GM19324 (cell line): ENCODE data around the gene PYM1.
"Not testable (repeated sequence)": the region's sequence is repeated elsewhere in the genome, so short reads cannot be mapped to it uniquely, and the experiment has no call there.

Experiments
- ATAC-seq: cut with Tn5 transposase; IDR thresholded peaks from one replicate; pipeline ENCODE4 v1.9.1; 2021; ENCODE audit warnings: mild to moderate bottlenecking, moderate library complexity; ENCODE audit not compliant: unreplicated experiment, low FRiP score

The PYM1 gene

GRCh38 chr12:55915482-55915859 lies 12.2 kb downstream of the PYM1 start:
- ATAC-seq: no peak

- no peak for ATAC-seq
Measured at GRCh38 chr12:55912908-55913307, 14.8 kb downstream of the PYM1 start.

DNA sequence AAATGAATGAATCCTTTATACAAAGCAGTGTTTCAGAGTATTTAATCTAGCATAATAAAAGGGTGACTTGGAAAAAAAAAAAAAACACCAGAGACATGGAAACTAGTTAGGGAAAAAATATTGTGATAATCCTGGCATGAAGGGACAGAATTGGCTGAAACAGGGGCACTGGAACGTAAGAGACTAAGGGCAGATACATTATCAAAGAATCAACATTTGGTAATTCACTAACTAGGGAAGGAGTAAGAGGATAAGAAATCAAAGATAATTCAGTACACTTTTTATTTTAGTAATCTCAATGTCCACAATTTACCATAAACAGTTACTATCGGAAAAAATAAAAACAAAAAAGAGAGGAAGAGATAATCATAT lies 18.2 kb downstream of the PYM1 start:
- ATAC-seq: no peak

DNA sequence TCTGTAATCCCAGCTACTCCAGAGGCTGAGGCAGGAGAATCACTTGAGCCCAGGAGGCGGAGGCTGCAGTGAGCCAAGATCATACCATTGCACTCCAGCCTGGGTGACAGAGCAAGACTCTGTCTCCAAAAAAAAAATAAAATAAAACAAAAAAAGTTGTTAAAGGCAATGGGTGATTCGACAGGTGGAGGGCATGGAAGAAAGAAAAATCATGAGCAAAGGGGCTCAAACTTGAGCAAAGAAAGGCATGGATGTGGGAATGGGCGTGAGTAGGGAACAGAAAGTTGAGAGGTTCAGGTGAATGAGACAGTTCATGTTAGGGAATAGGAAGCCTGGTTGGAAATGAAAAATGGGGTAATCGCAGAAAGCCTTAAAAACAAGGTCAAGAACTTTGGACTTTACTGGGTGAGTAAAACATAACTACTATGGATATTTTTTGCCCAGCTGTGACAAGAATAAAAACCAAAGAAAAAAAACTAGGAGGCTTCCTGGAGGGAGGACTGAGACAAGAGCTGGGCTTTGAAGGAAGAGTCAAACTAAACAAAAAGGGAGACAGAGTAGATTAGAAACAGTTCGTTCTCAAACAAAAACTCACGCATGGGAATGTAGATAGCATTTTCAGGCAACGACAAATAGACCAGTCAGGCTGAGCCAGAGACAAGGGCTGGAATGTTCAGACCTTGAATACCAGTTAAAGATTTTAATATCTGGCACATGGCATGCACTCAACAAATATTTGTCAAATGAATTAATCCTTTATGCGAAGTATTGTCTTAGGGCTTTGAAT lies 18.8 kb downstream of the PYM1 start:
- no peak for ATAC-seq

GRCh38 chr12:55906056-55906455 lies 21.6 kb downstream of the PYM1 start:
- ATAC-seq: no peak

DNA sequence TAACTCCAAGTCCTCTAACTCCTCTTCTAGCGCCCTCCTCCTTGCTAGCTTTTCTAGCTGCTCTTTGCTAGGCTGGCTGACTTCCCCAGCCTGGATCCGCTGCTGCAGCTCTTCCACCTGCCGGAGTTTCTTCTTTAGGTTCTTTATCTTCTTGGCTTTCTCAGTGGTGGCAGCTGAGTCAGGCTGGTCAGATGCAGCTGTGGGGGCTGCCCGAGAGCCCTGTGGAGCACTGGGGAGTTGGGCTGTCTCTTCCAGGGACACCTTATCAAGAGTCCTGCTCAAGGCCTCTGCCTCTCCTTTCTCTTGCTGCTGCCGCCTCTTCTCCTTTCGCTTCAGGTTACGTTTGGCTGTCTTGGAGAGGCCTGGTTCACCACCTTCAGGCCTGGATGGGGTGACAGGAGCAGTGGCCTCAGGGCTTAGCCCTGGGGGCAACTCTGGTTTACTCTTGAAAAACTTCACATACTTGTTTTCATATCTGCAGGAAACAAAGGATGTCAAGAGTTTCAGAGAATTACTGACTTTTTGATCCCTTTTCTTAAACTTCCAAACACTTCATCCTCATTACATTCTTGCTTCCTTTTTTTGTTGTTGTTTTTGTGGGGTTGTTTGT lies 25.7 kb downstream of the PYM1 start:
- ATAC-seq: no peak

GRCh38 chr12:55899082-55899481 lies 28.6 kb downstream of the PYM1 start:
- ATAC-seq: no peak

DNA sequence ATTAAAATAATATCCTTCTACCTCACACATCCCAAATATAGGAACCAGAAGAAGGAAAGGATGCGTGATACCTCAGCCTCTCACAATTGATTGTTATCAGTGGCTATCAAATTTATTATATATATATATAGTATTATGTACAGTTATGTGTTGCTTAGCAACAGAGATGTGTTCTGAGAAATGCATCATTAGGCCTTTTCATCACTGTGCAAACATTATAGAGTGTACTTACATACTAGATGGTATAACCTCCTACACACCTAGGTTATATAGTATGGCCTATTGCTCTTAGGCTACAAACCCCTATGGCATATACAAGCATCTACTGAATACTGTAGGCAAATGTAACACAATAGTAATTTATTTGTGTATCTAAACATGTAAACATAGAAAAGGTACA lies 34.0 kb downstream of the PYM1 start:
- no peak for ATAC-seq

- ATAC-seq: no peak
Measured at GRCh38 chr12:55891310-55891709, 36.4 kb downstream of the PYM1 start.

GRCh38 chr12:55885113-55885512 lies 42.6 kb downstream of the PYM1 start:
- ATAC-seq: no peak

DNA sequence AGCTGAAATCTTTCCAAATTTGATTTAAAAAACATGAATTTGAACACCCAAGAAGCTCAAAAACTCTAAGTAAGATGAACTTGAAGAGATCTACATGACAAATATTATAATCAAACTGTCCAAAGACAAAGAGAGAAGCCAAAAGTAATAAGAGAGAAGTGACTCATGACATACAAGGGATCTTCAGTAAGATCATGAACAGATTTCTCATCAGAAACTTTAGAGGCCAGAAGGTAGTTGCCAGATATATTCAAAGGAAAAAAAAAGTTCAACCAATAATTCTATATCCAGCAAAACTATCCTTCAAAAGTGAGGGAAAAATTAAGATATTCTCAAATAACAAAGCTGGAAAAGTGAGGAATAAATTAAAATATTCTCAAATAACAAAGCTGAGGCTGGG lies 49.9 kb downstream of the PYM1 start:
- ATAC-seq: no peak

DNA sequence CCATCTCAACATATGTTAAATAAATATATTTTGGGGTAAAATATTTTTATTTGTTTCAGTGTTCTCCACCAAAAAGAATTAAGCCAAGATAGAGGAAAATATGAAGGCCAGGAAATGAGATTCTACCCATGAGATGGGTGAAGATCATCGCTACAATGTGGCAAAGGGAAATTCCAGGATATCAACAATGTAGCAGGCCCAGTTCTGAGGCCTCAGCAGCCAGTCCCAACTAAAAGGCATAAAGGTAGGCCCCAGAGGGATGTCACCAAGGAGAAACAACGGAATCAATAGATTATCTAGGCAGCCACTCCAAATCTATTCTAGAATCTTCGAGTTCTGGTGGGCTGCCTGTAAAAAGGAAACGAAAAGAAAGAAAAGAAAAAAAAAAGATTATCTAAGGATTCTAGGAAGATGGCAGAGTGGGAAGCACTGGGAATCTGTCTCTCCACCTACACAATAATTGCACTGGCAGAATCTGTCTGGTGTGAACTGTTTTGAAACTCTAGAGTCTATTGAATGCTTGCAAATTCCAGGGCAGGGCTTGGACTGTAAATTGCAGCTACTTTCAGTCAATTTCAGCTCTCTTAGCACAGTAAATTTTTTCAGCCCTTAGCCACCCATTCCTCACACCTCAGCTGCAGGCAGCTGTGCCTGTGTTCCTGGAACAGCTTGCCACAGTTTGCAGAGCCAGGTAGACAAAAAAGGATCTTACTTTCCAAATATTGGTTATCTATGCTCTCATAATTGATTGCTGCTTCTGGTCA lies 51.8 kb downstream of the PYM1 start:
- ATAC-seq: no peak

DNA sequence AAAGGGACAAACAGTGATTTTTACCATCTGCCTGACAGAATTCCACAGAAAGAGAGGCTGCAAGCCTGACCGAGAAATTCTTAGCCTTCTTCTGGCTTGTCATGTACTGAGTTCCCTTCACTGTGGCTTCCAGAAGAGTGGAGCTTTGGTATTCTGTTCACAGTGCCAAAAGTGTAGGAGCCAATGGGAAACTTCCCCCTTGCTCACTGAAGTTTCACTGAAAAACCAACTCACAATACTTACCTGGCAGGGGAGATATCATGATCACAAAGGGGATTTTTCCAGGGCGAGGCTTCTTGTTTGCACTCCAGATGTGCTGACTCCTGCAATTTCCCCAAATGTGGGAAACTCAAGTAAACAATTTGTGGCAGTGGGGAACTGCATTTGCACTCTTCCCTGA lies 53.3 kb downstream of the PYM1 start:
- no peak for ATAC-seq

GRCh38 chr12:55866454-55867004 lies 61.2 kb downstream of the PYM1 start:
- ATAC-seq: not testable (repeated sequence)

DNA sequence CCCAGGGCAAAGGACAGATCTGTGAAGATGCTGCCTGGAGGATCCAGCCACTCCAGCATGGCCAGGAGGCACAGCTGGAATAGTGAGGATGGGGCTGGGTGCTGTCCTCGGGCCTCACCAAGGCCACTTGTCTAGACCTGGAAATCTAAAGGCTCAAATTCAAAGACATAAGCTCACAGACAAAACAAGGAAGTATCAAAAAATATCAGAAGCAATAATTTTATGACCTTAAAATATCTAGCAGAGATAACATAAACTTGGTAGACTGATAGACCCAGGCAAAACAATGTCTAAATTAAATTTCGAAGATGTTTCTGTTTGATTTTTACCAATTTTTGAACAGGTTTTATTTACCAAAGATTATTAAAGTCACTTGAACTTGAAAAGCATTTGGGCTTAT lies 62.4 kb downstream of the PYM1 start:
- no peak for ATAC-seq

DNA sequence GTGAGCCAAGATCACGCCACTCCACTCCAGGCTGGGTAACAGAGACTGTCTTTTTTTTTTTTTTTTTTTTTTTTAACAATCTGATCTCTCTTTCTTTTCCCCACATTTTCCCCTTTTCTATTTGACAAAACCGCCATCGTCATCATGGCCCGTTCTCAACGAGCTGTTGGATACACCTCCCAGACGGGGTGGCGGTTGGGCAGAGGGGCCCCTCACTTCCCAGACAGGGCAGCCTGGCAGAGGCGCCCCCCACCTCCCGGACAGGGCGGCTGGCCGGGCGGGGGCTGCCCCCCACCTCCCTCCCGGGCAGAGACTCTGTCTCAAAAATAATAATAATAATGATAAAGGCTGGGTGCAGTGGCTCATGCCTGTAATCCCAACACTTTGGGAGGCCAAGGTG lies 64.8 kb downstream of the PYM1 start:
- ATAC-seq: not testable (repeated sequence)

DNA sequence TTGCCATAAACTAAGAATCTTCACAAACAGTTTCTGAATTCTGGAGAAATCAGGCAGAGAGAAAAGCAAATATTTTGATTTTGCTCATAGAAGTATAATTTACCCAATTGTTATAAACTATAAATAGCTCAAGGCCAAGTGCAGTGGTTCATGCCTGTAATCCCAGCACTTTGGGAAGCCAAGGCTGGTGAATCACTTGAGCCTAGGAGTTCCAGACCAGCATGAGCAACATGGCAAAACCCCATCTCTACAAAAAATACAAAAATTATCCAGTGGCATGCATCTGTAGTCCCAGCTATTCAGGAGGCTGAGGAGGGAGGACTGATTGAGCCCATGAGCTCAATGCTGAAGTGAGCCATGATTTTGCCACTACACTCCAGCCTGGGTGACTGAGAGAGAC lies 65.4 kb downstream of the PYM1 start:
- ATAC-seq: no peak

GRCh38 chr12:55861871-55862270 lies 65.8 kb downstream of the PYM1 start:
- no peak for ATAC-seq

GRCh38 chr12:55861396-55861795 lies 66.3 kb downstream of the PYM1 start:
- no peak for ATAC-seq

- no peak for ATAC-seq
Measured at GRCh38 chr12:55852740-55853139, 75.0 kb downstream of the PYM1 start.
